Measurements from ENCODE around the gene LDHAL6B.

LDHAL6B gene

DNA sequence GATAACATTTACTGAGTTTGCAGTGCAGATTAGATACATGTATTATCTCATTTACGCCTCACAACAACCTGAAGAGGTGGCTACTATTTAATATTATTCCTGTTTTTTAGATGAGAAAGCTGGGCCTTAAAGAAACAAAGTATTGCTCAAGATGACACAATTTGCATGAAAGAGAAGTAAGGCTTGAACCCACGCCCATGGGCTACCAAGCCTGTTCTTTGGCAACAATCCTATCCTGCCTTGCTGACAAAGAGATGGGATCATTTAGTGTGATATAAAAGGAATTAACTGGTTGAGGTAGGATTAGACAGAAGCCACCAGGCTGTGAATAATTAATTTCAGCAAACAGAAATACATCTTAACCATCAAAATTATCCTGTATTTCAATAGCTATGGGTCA, 9.2 kb upstream of the LDHAL6B start:
- no peaks in the 10 kb centered on the region for H3K9me3 ChIP-seq (replicated peaks in 1 of 11)
- H4K20me1 ChIP-seq: no peaks in the 10 kb centered on the region
- H3K27me3 ChIP-seq: no peaks in the 10 kb centered on the region
- H3K9ac ChIP-seq: no peak overlapping the region
- H3K4me1 ChIP-seq: peaks cover 0 to 51% (median 0%) of the 10 kb centered on the region in 10 experiments; a peak in 7 of 20 replicates
- no peak overlapping the region for H3K4me3 ChIP-seq
- H3K27ac ChIP-seq: no peak overlapping the region
- peaks cover 0 to 86% (median 0%) of the 10 kb centered on the region in 11 experiments; a peak in 4 of 22 replicates for H3K36me3 ChIP-seq
- H3K4me2 ChIP-seq: peak overlapping the region in 3 of 11 experiments; percentile 31 to 45 (median 35); a peak in 6 of 22 replicates
- TF ChIP-seq Cebpa-rat (IDR thresholded peaks at IDR 0.05): no peak

DNA sequence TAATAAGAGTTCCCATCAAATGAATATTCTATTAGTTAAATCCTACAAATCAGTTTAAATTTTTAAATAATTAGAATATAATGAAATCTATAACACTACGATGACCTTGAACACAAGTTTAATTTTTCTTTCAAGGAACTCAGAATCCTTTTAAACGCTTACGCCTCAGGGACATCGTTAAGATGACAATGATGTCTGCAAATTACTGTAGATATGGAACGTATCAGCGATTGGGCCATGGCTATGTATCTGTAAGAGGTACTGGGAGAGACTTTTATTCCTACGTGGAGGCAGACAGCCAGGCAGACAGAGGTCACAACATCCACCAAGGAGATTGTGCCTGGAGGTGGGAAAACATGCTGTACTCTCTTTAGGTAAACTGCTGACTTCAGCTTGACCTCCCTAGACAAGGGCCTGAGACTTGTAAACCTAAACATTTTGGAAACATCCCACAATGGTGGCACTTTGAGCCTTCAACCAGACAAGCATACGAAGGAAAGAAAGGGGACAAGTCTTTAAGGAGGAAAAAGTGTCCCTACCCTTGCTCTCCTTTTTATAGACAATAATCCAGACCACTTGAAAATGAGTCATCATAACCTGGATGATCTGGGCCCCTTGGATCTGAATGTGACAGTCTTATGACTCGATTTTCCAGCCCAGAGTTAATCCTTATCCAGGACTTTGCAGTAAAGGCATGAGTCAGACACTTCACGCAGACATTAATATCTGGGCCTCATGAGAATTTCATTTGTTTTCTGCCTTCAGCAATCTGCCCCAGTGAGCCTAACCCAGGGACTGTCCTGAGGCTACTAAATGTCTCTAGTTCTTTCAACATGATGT, 6.8 kb upstream of the LDHAL6B start:
- H3K27me3 ChIP-seq: no peaks in the 10 kb centered on the region
- H3K9me3 ChIP-seq (replicated peaks in 1 of 11): no peaks in the 10 kb centered on the region
- peaks cover 0 to 71% (median 0%) of the 10 kb centered on the region in 10 experiments; a peak in 7 of 20 replicates for H3K4me1 ChIP-seq
- H3K36me3 ChIP-seq: peaks cover 0 to 72% (median 0%) of the 10 kb centered on the region in 11 experiments; a peak in 4 of 22 replicates
- peak overlapping the region in 1 of 11 experiments; percentile 23; a peak in 2 of 22 replicates for H3K27ac ChIP-seq
- TF ChIP-seq Cebpa-rat (IDR thresholded peaks at IDR 0.05): no peak
- no peaks in the 10 kb centered on the region for H4K20me1 ChIP-seq
- no peak overlapping the region for H3K9ac ChIP-seq
- no peak overlapping the region for H3K4me3 ChIP-seq
- H3K4me2 ChIP-seq: no peak overlapping the region; a peak in 1 of 22 replicates

DNA sequence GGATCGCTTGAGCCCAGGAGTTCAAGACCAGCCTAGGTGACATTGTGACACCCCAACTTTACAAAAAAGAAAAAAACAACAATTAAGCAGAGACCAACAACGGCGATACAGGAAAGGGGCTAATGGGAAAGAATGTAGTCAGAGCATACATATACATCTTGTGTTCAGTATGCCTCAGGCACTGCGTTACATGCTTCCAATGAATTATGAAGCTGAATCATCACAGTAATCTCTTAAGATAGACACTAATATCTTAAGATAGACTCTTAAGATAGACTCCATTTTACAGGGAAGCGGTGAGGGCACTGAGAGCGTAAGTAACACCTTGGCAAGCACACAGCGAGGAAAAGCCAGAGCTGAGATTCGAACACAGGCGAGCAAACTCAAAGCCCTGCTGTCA, 6.1 kb upstream of the LDHAL6B start:
- Histone ChIP-seq H3K27ac (peak overlapping the region in 1 of 11 experiments; percentile 23; a peak in 1 of 22 replicates), H3K27me3 (no peaks in the 10 kb centered on the region), H3K4me1 (peaks cover 0 to 72% (median 0%) of the 10 kb centered on the region in 10 experiments; a peak in 6 of 20 replicates), H3K36me3 (peaks cover 0 to 72% (median 0%) of the 10 kb centered on the region in 11 experiments; a peak in 5 of 22 replicates), H3K4me3 (no peak overlapping the region), H4K20me1 (no peaks in the 10 kb centered on the region), H3K9me3 (replicated peaks in 1 of 11) (no peaks in the 10 kb centered on the region), H3K4me2 (no peak overlapping the region; a peak in 1 of 22 replicates), H3K9ac (no peak overlapping the region)
- no peak for TF ChIP-seq Cebpa-rat (IDR thresholded peaks at IDR 0.05)

DNA sequence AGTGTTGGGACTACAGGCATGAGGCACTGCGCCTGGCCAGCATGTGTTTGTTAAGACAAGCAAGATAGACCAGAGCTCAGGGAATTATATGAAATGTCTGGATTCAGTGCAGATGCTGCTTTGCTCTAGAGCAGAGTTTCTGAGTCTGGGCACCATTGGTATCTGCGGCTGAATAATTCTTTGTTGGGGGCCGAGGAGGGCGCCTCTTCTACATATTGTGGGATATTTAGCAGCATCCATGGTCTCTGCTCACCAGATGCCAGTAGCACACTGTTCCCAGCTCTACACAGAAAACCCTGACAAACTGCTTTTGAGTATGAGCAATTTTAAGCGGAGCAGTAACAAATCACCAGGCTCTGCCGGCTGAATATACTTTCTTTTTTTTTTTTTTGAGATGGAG, 3.6 kb upstream of the LDHAL6B start:
- H3K36me3 ChIP-seq: peaks cover 0 to 85% (median 0%) of the 10 kb centered on the region in 11 experiments; a peak in 5 of 22 replicates
- H4K20me1 ChIP-seq: no peaks in the 10 kb centered on the region
- TF ChIP-seq Cebpa-rat (IDR thresholded peaks at IDR 0.05): no peak
- peak overlapping the region in 2 of 11 experiments; percentile 56 to 61; a peak in 4 of 22 replicates for H3K4me2 ChIP-seq
- H3K9me3 ChIP-seq (replicated peaks in 1 of 11): peaks cover 0 to 10% (median 0%) of the 10 kb centered on the region in 11 experiments; a peak in 3 of 22 replicates
- H3K9ac ChIP-seq: peak overlapping the region in 1 of 11 experiments; percentile 0; a peak in 1 of 22 replicates
- H3K27me3 ChIP-seq: no peaks in the 10 kb centered on the region
- peak overlapping the region in 2 of 11 experiments; percentile 24 to 70; a peak in 3 of 22 replicates for H3K27ac ChIP-seq
- H3K4me1 ChIP-seq: peaks cover 0 to 61% (median 0%) of the 10 kb centered on the region in 10 experiments; a peak in 6 of 20 replicates
- no peak overlapping the region for H3K4me3 ChIP-seq

DNA sequence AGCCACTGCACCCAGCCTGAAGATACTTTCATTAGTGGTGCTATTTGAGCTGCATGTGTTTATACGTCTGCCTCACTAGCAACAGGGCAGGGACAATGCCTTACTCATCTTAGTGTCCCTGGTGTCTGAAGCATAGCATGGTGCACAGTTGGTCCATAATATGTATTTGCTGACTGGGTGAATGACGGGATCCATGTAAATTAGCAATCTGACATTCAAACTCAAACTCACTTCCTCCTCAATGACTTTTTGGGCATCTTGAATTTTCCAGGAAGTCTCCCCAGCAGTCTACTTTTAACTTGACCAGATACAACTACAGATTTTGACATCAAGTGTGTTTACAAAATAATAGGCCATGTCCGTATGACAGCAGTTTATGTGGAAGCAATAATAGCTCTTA, 3.0 kb upstream of the LDHAL6B start:
- Histone ChIP-seq H3K4me1 (peaks cover 0 to 58% (median 0%) of the 10 kb centered on the region in 10 experiments; a peak in 6 of 20 replicates), H3K9me3 (replicated peaks in 1 of 11) (peaks cover 0 to 10% (median 0%) of the 10 kb centered on the region in 11 experiments; a peak in 3 of 22 replicates), H4K20me1 (no peaks in the 10 kb centered on the region), H3K4me3 (no peak overlapping the region), H3K27ac (peak overlapping the region in 2 of 11 experiments; percentile 70 to 74; a peak in 3 of 22 replicates), H3K4me2 (peak overlapping the region in 3 of 11 experiments; percentile 29 to 61 (median 56); a peak in 5 of 22 replicates), H3K36me3 (peaks cover 0 to 86% (median 0%) of the 10 kb centered on the region in 11 experiments; a peak in 5 of 22 replicates), H3K9ac (peak overlapping the region in 1 of 11 experiments; percentile 22; a peak in 2 of 22 replicates), H3K27me3 (no peaks in the 10 kb centered on the region)
- TF ChIP-seq Cebpa-rat (IDR thresholded peaks at IDR 0.05): no peak

DNA sequence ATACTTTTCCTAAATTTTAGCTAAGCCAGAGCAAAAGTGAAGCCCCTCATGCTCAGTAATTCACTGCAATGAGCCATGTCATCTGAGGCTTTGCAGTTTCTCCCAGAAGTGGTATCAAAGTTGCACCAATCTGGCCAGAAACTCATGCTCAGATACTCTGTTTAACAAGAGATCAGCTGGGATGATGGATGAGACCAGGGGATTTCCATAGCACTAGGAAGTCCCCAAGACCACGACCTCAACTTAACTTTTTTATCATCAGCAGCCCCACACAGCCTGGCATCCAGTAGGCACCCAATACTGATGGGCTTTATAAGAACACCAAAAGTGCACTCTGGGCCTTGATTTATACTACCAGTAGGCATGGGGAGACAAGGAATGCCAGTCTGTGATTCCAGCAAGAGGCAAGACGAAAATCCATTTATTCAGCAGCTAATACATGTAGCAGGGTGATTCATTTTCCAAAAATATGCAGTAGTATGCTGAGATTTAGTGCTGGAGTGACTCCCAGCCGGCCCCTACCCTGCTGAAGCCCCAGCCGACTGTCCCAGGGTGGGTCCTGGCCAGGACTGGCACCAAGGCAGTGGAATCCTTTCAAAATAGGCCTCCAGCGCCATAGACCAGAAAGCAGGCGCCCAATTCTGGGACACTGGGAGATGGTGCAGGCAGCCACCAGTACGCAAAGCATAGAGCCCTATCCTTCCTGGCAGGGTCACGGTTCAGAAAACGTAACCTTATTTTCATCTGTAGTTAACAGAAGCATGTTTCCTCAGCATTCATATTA, 612 bp upstream of the LDHAL6B start:
- H4K20me1 ChIP-seq: no peaks in the 10 kb centered on the region
- H3K36me3 ChIP-seq: peaks cover 0 to 80% (median 0%) of the 10 kb centered on the region in 11 experiments; a peak in 5 of 22 replicates
- H3K4me3 ChIP-seq: no peak overlapping the region
- no peak overlapping the region for H3K27ac ChIP-seq
- H3K4me1 ChIP-seq: peaks cover 0 to 49% (median 0%) of the 10 kb centered on the region in 10 experiments; a peak in 6 of 20 replicates
- peak overlapping the region in 1 of 11 experiments; percentile 9; a peak in 2 of 22 replicates for H3K4me2 ChIP-seq
- TF ChIP-seq Cebpa-rat (IDR thresholded peaks at IDR 0.05): no peak
- no peaks in the 10 kb centered on the region for H3K27me3 ChIP-seq
- no peak overlapping the region for H3K9ac ChIP-seq
- peaks cover 0 to 10% (median 0%) of the 10 kb centered on the region in 11 experiments; a peak in 3 of 22 replicates for H3K9me3 ChIP-seq (replicated peaks in 1 of 11)

DNA sequence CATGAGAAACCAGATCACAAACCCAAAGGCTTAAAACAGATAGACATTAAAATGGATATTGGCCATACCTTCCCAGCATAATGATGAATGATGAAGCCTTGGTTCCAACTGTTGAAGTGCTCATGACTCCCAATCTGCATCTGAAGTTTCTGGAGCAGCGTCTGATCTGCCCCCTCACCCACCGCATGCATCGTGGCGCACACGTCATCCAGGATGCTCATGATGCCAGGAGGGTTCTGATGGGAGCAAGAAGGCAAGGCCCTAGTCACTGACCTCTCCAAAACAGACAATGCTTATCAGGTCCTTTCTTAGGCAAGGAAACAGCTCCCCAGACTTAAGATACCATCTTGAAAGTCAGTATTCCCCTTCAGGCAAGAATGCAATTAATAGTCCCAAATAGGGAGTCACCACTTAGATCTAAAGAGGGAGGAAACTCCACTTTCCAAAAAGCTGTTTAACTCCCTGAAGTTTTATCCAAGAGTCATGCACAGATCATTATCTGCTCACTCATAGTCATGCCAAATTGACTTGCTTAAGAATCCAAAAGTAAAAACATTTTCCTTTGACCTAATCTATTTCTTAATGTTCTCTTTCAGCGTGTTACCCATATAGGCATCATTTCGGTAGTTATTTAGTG, 2.1 kb downstream of the LDHAL6B start:
- H3K4me1 ChIP-seq: peaks cover 0 to 26% (median 0%) of the 10 kb centered on the region in 10 experiments; a peak in 6 of 20 replicates
- H3K4me3 ChIP-seq: no peak overlapping the region
- H4K20me1 ChIP-seq: no peaks in the 10 kb centered on the region
- H3K4me2 ChIP-seq: no peak overlapping the region
- peaks cover 0 to 10% (median 0%) of the 10 kb centered on the region in 11 experiments; a peak in 3 of 22 replicates for H3K9me3 ChIP-seq (replicated peaks in 1 of 11)
- no peak for TF ChIP-seq Cebpa-rat (IDR thresholded peaks at IDR 0.05)
- no peak overlapping the region for H3K9ac ChIP-seq
- no peaks in the 10 kb centered on the region for H3K27me3 ChIP-seq
- H3K27ac ChIP-seq: no peak overlapping the region
- H3K36me3 ChIP-seq: peaks cover 0 to 77% (median 0%) of the 10 kb centered on the region in 11 experiments; a peak in 5 of 22 replicates

DNA sequence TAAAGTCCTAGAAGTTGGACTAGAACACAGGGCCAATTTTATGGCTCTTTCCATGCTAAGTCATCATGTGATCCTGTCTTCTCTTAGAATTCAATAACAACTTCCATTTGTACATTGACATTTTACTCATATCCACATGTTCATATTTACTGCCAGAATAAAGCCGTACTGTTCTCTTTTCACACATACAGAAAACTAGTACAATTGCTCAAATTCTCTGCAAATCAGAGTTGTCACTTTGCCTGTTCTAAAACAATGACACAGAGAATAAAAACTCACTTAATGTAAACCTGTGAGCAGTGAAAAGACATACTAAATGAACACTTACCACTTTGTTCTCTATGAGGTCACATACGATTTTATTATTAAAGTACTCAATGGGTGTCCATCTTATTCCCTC, 3.5 kb downstream of the LDHAL6B start:
- H3K27me3 ChIP-seq: no peaks in the 10 kb centered on the region
- no peak overlapping the region for H3K9ac ChIP-seq
- H4K20me1 ChIP-seq: no peaks in the 10 kb centered on the region
- peaks cover 0 to 85% (median 0%) of the 10 kb centered on the region in 11 experiments; a peak in 5 of 22 replicates for H3K36me3 ChIP-seq
- no peak overlapping the region for H3K27ac ChIP-seq
- H3K4me3 ChIP-seq: no peak overlapping the region
- TF ChIP-seq Cebpa-rat (IDR thresholded peaks at IDR 0.05): no peak
- peaks cover 0 to 10% (median 0%) of the 10 kb centered on the region in 11 experiments; a peak in 3 of 22 replicates for H3K9me3 ChIP-seq (replicated peaks in 1 of 11)
- H3K4me2 ChIP-seq: no peak overlapping the region
- H3K4me1 ChIP-seq: peaks cover 0 to 12% (median 0%) of the 10 kb centered on the region in 10 experiments; a peak in 4 of 20 replicates

All from BLaER1 treated with 17β-estradiol and CSF1 and Interleukin-3, amounts not matched to agents 10 nM and 100 nM (cell line).